ENCODE measurements around the gene BRAP.
"Not testable (repeated sequence)": the region's sequence is repeated elsewhere in the genome, so short reads cannot be mapped to it uniquely, and the experiment has no call there.

Gene BRAP

GRCh38 chr12:111607239-111607638 is 78.5 kb downstream of the BRAP start:
- no peak for DNase-seq (ENCODE audit: low spot score)

- no peak for DNase-seq (ENCODE audit: low spot score)
Measured at GRCh38 chr12:111606767-111607230, 79.0 kb downstream of the BRAP start.

GRCh38 chr12:111605911-111606766 is 79.6 kb downstream of the BRAP start:
- DNase-seq (ENCODE audit: low spot score), result no peak

- not testable (repeated sequence) for DNase-seq (ENCODE audit: low spot score)
Measured at GRCh38 chr12:111602857-111603256, 82.9 kb downstream of the BRAP start.

- no peak for DNase-seq (ENCODE audit: low spot score)
Measured at GRCh38 chr12:111602348-111602747, 83.4 kb downstream of the BRAP start.

GRCh38 chr12:111600986-111601385 is 84.8 kb downstream of the BRAP start:
- DNase-seq (ENCODE audit: low spot score), result not testable (repeated sequence)

- DNase-seq (ENCODE audit: low spot score), result no peak
Measured at GRCh38 chr12:111600205-111600642, 85.5 kb downstream of the BRAP start.

GRCh38 chr12:111599453-111600204 is 86.1 kb downstream of the BRAP start:
- DNase-seq (ENCODE audit: low spot score), result peak; percentile 95

- DNase-seq (ENCODE audit: low spot score), result peak; percentile 92
Measured at GRCh38 chr12:111598637-111599452, 86.9 kb downstream of the BRAP start, which contains the start of gene ATXN2. Gene ATXN2 (minus strand): TSS chr12:111599315. CDS start chr12:111599034, 281 bp downstream.

- DNase-seq (ENCODE audit: low spot score), result peak; percentile 58
Measured at GRCh38 chr12:111597831-111598636, 87.7 kb downstream of the BRAP start.

GRCh38 chr12:111596985-111597830 is 88.5 kb downstream of the BRAP start:
- DNase-seq (ENCODE audit: low spot score), result peak; percentile 57

GRCh38 chr12:111595341-111595835 is 90.4 kb downstream of the BRAP start:
- not testable (repeated sequence) for DNase-seq (ENCODE audit: low spot score)
